Measurements from ENCODE around the gene H6PD.

H6PD gene

DNA sequence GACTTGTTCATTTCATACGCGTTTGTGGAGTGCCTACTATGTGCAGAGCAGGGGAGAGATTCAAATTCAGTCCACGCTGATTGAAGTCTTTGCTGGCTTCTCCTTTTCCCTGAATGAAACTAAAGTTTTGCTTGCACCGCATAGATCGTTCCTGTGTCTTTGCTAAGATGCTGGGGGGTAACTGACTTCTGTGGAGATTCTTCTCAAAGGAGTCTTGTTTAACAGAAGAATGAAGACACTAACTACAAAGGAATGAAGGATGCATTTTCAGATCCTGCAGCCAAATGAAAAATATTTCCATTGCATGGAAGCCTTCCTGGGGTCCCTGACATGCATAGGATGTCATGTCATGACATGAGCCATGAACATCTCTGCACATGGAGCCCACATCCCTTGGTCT is 26.9 kb upstream of the H6PD start:
- no peak overlapping the region for H3K4me3 ChIP-seq (replicated peaks; ENCODE audit: low read depth, low read length)
- TF ChIP-seq, protein P1, sequence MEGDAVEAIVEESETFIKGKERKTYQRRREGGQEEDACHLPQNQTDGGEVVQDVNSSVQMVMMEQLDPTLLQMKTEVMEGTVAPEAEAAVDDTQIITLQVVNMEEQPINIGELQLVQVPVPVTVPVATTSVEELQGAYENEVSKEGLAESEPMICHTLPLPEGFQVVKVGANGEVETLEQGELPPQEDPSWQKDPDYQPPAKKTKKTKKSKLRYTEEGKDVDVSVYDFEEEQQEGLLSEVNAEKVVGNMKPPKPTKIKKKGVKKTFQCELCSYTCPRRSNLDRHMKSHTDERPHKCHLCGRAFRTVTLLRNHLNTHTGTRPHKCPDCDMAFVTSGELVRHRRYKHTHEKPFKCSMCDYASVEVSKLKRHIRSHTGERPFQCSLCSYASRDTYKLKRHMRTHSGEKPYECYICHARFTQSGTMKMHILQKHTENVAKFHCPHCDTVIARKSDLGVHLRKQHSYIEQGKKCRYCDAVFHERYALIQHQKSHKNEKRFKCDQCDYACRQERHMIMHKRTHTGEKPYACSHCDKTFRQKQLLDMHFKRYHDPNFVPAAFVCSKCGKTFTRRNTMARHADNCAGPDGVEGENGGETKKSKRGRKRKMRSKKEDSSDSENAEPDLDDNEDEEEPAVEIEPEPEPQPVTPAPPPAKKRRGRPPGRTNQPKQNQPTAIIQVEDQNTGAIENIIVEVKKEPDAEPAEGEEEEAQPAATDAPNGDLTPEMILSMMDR (IDR thresholded peaks at IDR 0.05; ENCODE audit: low read length, missing control alignments): no peak

GRCh38 chr1:9211291-9211811 is 23.2 kb upstream of the H6PD start:
- DNase-seq (ENCODE audit: low read depth): peak; percentile 54
- TF ChIP-seq, protein P1 (IDR thresholded peaks at IDR 0.05; ENCODE audit: low read length, missing control alignments): no peak
- H3K4me3 ChIP-seq (replicated peaks; ENCODE audit: low read depth, low read length): no peak overlapping the region

More for the DNA sequence above, 26.9 kb upstream of the H6PD start:
- no peak for DNase-seq (ENCODE audit: low read depth)

GRCh38 chr1:9212735-9213134 is 21.8 kb upstream of the H6PD start:
- H3K4me3 ChIP-seq (replicated peaks; ENCODE audit: low read depth, low read length): no peak overlapping the region
- TF ChIP-seq, protein P1 (IDR thresholded peaks at IDR 0.05; ENCODE audit: low read length, missing control alignments): no peak
- no peak for DNase-seq (ENCODE audit: low read depth)

GRCh38 chr1:9213956-9214355 is 20.6 kb upstream of the H6PD start:
- TF ChIP-seq, protein P1 (IDR thresholded peaks at IDR 0.05; ENCODE audit: low read length, missing control alignments): no peak
- DNase-seq (ENCODE audit: low read depth): no peak
- H3K4me3 ChIP-seq (replicated peaks; ENCODE audit: low read depth, low read length): no peak overlapping the region

GRCh38 chr1:9218917-9219316 is 15.7 kb upstream of the H6PD start:
- DNase-seq (ENCODE audit: low read depth): no peak
- H3K4me3 ChIP-seq (replicated peaks; ENCODE audit: low read depth, low read length): no peak overlapping the region
- TF ChIP-seq, protein P1 (IDR thresholded peaks at IDR 0.05; ENCODE audit: low read length, missing control alignments): no peak

GRCh38 chr1:9222846-9223625 is 11.5 kb upstream of the H6PD start:
- H3K4me3 ChIP-seq (replicated peaks; ENCODE audit: low read depth, low read length): no peak overlapping the region
- TF ChIP-seq, protein P1 (IDR thresholded peaks at IDR 0.05; ENCODE audit: low read length, missing control alignments): no peak
- DNase-seq (ENCODE audit: low read depth): no peak

Data from fibroblast of pulmonary artery (primary cell).